Activated gamma-delta T cell (primary cell): ENCODE results near the gene STAT6.

Experiments used
- DNase-seq: peaks from one replicate; lab custom pipeline; 2025; lab: John Stamatoyannopoulos, UW

Gene STAT6

DNA sequence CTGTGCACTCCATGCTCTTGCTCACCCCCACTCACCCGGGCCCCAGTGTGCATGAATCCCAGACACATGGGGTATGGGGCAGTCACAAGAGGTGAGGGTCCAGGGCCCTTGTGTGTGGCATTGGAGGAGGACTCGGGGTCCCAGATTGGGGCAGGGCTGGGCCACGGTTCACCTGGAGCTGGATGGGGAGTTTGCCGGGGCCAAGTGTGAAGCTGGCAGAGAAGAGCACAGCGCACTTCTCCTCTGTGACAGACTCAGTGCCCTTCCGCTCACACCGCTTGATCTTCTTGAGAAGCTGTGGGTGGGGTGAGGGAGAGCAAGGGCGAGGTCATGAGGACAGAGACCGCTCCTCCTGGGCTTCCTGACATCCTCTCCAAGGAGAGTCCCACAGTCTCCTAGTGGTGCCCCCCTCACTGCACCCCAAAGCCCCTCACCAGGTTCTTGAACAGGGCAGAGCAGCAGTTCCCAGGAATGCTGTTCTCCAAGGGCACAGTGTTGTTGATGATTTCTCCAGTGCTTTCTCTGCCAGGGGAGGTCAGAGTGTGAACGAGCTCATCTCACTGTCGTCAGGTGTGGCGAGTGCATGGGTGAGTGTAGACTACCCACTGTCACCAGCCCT, 6.8 kb downstream of the STAT6 start:
- DNase-seq = no peak

DNA sequence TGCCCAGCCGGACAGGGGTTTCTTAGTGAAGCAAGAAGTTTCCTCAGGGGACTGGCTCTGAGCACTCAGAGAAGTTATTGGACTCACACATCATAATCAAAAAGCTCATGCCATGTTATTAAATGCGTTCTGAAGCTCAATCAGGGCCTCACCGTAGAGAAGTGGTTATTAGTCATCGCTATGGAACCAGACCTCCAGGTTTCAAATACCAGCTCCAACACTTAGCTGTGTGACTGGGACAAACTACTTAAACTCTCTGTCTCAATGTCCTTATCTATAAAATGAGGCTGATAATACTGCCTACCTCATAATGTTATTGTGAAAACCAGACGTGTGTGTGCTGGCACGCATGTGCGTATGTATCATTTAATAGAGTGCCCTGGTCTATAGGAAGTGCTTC, 7.3 kb downstream of the STAT6 start:
- no peak for DNase-seq

DNA sequence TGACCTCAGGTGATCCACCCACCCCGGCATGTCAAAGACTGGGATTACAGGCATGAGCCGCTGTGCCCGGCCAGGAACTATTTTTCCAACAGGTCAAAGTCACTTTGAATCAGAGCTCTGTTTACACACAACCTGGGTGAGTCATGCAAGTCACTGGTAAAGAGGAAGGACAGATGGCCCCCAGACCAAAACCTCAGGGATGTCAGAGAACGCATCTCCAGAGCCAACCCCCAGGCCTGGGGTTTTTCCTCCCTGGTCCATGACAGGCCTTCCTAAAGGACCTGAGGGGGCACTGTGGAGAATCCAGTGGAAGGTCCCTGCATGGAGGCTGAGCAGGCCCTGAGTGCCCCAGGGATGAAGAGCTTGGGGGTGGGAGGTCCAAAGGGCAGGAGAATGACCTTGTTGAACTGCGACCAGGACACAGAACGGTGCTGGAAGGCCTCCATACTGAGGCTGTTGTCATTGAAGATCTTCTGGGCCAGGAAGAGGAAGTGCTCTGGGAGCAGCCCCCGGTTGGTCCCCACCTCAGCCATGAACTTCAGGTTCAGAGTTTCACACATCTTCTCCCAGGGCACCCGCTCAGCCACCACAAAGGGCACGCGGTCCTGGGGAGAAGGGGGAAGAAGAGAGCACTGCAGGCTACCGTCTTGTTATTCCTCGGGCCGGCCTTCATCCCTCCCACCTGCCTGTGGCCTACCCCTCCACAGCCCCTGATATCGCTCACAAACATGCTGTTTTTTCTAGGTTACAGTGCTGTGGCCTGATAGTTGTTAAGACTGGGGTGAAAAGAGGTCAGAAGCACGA, 9.1 kb downstream of the STAT6 start:
- no peak for DNase-seq

DNA sequence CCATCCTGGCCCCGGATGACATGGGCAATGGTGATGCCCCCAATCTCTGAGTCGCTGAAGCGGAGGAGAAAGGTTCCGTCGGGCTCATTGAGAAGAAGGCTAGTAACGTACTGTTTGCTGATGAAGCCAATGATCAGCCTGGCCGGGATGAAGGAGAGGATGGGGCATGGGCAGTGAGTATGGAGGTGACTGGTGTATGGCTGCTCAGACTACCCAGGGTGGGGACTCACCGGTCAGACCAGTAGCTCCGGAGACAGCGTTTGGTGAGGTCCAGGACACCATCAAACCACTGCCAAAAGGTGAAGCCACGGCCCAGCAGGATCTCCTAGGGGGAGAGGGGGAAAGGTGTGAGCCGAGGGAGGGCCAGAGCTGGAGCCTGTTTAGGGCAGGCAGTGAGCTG, 11.4 kb downstream of the STAT6 start:
- DNase-seq = no peak

DNA sequence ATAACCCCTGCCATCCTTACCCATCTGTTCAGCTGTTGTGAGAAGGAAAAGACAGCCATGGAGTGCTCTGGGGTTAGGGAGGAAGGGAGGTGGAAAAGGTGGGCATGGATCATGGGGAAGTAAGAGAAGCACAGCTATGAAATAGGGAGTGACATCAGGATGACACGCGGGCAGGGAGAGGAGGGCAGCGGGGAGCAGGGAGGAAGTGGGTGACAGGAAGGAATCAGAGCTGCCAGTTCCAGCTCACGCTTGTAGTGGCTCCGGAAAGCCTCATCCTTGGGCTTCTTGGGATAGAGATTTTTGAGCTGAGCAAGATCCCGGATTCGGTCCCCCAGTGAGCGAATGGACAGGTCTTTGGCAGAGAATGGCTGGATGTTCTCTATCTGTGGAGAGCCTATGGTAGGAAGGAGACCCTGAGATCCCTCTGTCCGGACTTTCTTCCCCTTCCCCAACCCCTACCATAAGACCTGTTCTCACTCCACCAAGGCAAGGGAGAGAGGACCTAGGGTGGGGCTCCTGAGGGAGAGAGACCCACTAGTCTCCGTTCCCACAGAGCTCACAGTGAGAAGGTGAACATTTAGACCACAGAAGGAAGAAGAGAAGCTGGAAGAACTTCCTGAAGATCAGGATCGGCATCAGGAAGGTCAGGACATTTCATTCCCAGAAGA, 12.0 kb downstream of the STAT6 start:
- no peak for DNase-seq

DNA sequence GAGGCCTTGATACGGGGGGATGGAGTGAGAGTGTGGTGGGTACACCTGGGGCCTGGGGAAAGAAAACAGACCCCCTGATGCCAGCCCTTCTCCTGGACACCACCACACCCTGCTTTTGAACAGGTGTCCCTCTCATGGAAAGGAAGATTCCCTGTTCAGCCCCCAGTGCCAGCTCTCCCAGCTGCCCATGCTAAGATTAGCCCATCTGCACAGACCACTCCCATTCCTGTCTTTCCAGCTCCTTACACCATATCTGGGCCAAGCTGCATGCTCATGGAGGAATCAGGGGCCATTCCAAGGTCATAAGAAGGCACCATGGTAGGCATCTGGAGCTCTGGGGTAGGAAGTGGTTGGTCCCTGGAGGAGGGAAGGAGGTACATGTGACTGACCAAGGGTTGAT, 12.6 kb downstream of the STAT6 start:
- no peak for DNase-seq

DNA sequence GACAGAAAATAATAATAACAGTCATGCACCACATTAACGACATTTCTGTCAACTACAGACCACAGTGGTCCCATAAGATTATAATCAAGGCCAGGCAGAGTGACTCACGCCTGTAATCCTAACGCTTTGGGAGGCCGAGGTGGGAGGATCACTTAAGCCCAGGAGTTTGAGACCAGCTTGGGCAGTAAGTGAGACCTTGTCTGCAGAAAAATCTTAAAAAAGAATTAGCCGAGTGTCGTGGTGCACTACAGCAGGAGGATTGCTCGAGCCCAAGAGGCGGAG, 13.7 kb downstream of the STAT6 start:
- DNase-seq = no peak

DNA sequence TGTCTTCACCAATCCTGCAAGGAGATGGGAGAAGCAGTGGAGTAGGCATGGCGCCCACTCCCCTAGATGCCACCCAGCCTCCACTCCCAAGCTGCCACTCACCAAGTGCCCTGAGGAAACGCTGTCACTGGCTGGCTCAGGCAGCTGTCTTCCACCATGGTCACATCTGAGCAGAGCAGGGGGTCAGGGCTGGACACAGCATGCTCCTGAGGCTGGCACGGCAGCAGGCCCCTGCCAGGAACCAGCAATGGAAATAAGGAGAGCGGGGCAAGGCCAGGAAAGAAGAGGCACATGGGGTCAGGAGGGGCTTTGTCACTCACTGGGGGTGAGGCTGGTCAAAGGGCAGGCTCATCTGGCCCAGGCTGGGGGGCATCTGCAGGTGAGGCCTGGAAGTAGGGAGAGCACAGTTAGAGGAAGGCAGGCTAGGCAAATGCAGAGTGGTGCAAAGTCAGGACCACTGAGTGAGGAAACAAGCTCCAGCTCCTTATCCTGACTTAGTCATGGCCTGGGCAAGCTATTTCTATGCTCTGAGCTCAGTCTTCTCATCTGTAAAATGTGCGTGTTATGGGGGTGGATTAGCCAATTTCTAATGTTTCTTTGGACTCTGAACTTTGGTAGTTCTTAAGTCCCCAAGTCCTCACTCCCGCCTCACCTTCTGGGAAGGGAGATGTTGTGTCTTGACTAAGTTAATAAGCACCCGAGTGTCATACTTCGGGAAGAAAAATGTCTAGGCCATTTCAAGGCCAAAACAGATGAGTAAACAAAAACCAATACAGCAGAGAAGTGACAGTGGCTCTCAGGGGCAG, 14.2 kb downstream of the STAT6 start:
- DNase-seq = no peak

DNA sequence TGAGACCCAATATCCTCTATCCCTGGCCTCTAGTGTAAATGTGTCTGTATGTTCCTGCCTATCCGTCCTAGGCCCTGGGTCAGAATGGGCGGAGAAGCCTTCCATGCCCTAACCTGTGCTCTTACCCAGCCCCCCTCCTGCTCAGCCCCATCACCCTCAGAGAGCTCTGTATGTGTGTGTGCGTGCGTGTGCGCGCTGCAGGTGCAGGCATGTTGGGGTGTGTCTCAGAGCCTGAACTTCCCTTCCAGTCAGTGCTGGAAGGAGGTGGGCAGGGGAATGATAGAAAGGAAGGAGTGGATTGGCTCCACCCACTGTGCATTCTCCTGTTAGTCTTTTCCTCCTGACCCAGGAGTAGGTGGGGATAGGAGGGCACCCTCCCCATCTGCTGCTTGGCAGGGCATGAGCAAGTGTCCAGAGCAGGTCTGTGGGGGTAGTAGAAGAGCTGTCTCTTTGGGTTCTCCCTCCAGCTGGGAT, 15.0 kb downstream of the STAT6 start:
- no peak for DNase-seq

DNA sequence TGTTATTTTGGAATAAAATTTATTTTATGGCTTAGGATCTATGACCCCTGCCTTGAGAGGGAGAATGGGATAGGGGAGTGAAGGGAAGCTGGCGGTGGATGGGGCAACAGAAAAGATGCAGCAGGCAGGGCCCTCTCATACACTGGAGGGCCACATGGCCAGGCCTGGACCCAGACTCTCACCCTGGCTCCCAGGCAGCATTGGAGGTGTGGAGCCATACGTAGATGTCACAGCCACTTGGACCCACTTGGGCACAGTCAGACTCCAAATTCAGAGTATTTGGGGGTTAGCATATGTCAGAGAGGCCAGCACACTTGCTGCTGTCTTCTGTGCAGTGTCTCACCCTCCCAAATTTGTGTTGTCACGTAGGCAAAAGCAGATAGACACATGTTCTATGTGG, 15.7 kb downstream of the STAT6 start:
- DNase-seq = no peak

DNA sequence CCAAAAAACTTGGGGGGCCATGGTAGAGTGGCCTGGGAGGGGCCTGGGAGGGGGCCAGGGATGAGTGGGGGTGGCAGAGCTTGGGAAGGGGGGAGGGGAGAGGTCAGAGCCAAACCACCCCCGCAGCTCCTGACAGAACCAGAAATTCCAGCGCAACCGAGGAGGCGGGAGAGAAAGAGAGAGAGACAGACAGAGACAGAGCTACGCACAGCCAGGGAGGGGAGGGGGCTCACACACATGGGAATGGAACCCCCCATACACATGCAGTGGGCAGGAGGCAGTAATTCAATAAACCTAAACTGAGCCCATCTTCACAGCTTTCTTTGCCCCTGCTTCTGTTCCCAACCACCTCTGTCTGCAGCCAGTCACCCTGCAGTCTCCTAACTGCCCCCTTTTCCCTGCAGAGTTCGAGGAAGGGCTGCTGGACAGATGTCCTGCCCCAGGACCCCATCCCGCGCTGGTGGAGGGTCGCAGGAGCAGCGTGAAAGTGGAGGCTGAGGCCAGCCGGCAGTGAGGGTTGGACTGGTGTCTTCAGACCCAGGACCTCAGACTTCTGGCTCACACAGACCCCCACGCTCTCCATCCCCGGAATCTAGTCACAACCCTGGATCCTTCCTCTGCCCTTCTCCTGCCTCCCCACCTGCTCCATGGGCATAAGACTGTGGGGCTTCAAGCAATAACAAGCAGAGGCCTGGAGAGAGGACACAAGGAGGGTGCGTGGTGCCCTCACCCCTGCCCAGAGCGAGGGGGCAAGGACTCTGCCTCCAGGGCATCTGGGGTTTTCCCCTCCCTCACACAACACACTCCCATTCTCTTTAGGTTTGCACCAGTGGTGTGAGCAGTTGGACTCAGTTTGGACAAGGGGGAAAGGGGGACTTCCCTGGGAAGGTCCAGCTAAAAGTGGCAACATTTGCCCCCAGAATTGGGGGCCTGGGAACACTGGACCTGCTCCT, 16.7 kb downstream of the STAT6 start:
- DNase-seq = no peak

DNA sequence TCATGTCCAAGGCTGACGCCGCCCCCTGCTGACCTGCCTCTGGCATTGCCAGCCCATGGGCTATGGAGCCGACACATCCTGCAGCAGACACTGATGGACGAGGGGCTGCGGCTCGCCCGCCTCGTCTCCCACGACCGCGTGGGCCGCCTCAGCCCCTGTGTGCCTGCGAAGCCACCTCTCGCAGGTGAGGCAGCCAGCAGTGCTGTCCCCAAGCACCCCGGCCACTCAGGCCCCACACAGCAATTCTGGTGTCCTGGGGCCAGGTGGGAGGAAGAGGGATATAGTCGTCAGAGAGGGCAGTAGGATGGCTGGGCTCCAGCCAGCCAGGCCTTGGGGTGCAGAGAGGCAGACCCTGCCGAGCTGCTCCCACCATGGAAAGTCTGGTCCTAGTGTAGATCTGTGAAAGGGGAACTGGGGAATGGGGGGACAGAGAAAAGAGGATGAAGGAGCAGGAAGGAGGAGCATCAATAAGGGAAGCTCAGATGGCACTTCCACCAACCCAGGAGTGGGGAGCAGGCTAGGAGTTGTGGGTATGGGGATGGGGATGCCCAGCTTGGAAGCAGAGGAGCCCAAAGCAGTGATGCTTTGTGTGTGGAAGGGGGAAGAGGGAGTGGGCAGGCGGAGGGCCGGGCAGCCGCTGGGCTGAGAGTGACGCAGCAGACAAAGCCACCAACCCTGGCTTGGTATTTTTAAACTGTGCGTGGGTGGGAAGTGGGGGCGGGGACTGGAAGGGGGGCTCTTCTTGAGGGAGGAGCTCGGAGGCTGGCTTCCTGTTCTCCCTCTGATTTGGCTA, 17.6 kb downstream of the STAT6 start:
- no peak for DNase-seq

DNA sequence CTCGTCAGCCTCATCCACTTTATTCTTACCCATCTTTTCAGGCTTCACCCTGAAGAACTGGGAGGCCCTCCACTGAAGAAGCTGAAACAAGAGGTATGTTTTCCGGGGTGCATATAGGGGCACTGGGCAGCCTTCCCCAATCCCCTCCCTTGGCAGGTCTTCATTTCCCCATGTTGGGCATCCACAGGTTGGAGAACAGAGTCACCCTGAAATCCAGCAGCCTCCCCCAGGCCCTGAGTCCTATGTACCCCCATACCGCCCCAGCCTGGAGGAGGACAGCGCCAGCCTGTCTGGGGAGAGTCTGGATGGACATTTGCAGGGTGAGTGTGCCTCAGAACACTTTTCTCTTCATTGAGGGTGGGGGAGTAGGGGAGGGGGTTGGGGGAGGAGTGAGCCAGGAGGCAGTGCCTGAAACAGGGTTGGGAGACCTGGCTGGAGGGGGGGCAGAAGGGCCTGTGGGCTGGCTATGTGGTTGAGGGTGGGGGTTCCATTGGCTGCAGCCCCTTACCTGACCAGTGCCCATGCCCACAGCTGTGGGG, 18.2 kb downstream of the STAT6 start:
- no peak for DNase-seq

DNA sequence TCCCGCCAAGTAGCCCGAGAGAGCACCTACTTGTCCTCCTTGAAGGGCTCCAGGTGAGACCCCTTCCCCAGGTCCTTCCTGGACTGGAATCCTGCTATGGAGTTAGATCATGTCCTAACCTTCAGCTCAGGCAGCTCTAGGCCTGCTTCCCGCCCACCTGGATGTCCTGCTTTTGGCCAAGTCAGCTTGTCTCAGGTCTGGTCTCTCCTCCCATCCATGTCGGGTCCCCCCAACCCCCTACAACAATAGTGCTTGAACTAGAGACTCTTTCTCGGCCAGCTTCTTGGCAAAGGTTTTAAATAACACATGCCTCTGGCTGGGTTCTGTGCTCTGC, 18.7 kb downstream of the STAT6 start:
- DNase-seq = no peak

DNA sequence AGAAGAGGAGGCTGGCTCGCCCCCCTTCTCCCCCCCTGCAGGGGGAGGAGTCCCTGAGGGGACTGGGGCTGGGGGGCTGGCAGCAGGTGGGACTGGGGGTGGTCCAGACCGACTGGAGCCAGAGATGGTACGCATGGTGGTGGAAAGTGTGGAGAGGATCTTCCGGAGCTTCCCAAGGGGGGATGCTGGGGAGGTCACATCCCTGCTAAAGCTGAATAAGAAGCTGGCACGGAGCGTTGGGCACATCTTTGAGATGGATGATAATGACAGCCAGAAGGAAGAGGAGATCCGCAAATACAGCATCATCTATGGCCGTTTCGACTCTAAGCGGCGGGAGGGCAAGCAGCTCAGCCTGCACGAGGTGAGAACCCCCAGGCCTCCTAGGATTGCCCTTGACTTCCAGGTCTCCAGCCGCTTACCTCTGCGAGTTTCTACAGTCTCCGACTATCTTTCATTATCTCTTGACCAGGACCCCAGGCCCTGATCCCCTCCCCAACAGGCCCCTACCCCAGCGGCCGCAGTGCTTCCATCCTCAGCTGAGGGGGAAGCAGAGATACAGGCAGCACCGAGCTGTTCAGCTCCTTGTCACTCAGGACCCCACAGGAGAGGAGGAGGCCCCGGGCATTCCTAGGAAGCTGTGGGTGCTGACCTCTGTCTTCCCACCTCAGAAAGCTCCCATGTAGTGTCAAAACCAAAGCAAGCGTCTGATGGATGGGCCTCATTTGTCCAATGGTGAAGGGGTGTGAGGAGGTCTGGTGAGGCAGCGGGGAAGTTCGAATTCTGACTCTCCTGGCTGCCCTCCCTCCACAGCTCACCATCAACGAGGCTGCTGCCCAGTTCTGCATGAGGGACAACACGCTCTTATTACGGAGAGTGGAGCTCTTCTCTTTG, 19.3 kb downstream of the STAT6 start:
- no peak for DNase-seq

DNA sequence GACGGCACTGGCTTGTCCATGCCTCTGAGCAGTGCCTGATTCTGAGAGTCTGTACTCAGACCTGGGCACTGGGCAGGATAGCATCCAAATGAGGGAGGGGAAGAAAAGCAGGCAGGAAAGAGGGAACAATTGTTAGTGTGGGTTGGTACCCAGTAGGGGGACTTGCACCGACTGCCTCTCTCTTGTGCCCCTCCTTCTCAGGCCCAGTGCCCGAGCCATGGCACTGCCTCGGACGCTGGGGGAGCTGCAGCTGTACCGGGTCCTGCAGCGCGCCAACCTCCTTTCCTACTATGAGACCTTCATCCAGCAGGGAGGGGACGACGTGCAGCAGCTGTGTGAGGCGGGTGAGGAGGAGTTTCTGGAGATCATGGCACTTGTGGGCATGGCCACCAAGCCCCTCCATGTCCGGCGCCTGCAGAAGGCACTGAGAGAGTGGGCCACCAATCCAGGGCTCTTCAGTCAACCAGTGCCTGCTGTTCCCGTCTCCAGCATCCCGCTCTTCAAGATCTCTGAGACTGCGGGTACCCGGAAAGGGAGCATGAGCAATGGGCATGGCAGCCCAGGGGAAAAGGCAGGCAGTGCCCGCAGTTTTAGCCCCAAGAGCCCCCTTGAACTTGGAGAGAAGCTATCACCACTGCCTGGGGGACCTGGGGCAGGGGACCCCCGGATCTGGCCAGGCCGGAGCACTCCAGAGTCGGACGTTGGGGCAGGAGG, 20.1 kb downstream of the STAT6 start:
- no peak for DNase-seq

DNA sequence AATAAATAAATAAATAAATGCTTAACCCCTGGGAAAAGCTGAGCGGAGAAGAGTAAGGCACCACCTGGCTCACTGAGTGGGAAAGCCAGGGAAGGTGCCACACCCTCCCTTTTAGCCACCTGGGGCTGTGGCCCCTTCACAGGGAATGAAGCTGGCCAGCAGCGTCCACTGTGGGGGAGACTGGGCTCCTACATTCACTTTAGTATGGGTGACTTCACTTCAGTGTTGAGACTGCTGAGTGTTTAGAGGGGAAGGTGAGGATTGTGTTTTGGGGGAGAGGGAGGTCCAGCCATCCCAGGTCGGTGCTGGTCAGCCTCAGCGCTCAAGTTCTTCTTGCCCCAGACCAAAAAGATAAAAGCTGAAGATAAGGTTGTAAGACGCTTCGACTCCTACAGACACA, 20.7 kb downstream of the STAT6 start:
- DNase-seq = no peak
